Stimulated activated CD4-positive, alpha-beta T cell treated with anti-CD3 and anti-CD28 coated beads, Interleukin-12 subunit alpha, Interleukin-12 subunit beta, amount 100 ng/mL, for 4 hours (primary cell): ENCODE data around the gene TAC4.

Experiments used
- DNase-seq: peaks from one replicate; pipeline ENCODE4 v3.0.0-alpha.2; 2020

The TAC4 gene

GRCh38 chr17:49872754-49873377 is 25.0 kb upstream of the TAC4 start:
- DNase-seq, result no peak

GRCh38 chr17:49871211-49871610 is 23.3 kb upstream of the TAC4 start:
- no peak for DNase-seq

- no peak for DNase-seq
Measured at GRCh38 chr17:49870298-49870697, 22.4 kb upstream of the TAC4 start.

GRCh38 chr17:49869038-49869374 is 21.1 kb upstream of the TAC4 start:
- no peak for DNase-seq

- DNase-seq, result no peak
Measured at GRCh38 chr17:49866882-49867413, 19.1 kb upstream of the TAC4 start.

GRCh38 chr17:49866019-49866380 is 18.1 kb upstream of the TAC4 start:
- DNase-seq, result no peak

- no peak for DNase-seq
Measured at GRCh38 chr17:49862781-49863331, 15.0 kb upstream of the TAC4 start.

- DNase-seq, result peak; percentile 59
Measured at GRCh38 chr17:49861150-49861884, 13.4 kb upstream of the TAC4 start.

- DNase-seq, result no peak
Measured at GRCh38 chr17:49859991-49860953, 12.4 kb upstream of the TAC4 start.

GRCh38 chr17:49858796-49859195 is 10.9 kb upstream of the TAC4 start:
- DNase-seq, result no peak

- no peak for DNase-seq
Measured at GRCh38 chr17:49854126-49854525, 6.3 kb upstream of the TAC4 start.

GRCh38 chr17:49853470-49854015 is 5.7 kb upstream of the TAC4 start:
- no peak for DNase-seq

GRCh38 chr17:49851387-49852291 is 3.8 kb upstream of the TAC4 start:
- DNase-seq, result peak; percentile 72

GRCh38 chr17:49850772-49851386 is 3.0 kb upstream of the TAC4 start:
- DNase-seq, result no peak

GRCh38 chr17:49850218-49850610 is 2.3 kb upstream of the TAC4 start:
- DNase-seq, result no peak

- no peak for DNase-seq
Measured at GRCh38 chr17:49848739-49849138, 870 bp upstream of the TAC4 start.

GRCh38 chr17:49846938-49847712 is 744 bp downstream of the TAC4 start:
- no peak for DNase-seq

- DNase-seq, result no peak
Measured at GRCh38 chr17:49845321-49845720, 2.5 kb downstream of the TAC4 start.

- no peak for DNase-seq
Measured at GRCh38 chr17:49843774-49844350, 4.0 kb downstream of the TAC4 start.

- no peak for DNase-seq
Measured at GRCh38 chr17:49842846-49843245, 5.0 kb downstream of the TAC4 start.
